Mesenchymal stem cell (in vitro differentiated cells and primary cell): Measurements from ENCODE around the gene GULP1.

Source experiments
- DNase-seq: peaks from one replicate; pipeline ENCODE4 v3.0.0-alpha.2; 2013
- H2AFZ ChIP-seq: one replicate; pipeline ENCODE4 v1.6.1; 2013; ENCODE audit warnings: low read depth, mild to moderate bottlenecking, control low read depth, inconsistent platforms, low read length, moderate library complexity
- H2AK5ac ChIP-seq: 2 replicates; pipeline ENCODE4 v1.6.1; 2013; ENCODE audit warnings: low read length, moderate library complexity, mild to moderate bottlenecking, inconsistent platforms; ENCODE audit not compliant: severe bottlenecking
- H2BK120ac ChIP-seq: one replicate; pipeline ENCODE4 v1.6.1; 2013; ENCODE audit warnings: low read depth, mild to moderate bottlenecking, inconsistent platforms, low read length, moderate library complexity
- H2BK12ac ChIP-seq, 2 experiments: one replicate each; pipeline ENCODE4 v1.6.1; 2013; ENCODE audit warnings: inconsistent platforms in 2 of 2, low read length in 2 of 2, mild to moderate bottlenecking in 2 of 2, moderate library complexity in 2 of 2, control low read depth in 1 of 2
- H2BK15ac ChIP-seq: one replicate; pipeline ENCODE4 v1.6.1; 2013; ENCODE audit warnings: mild to moderate bottlenecking, low read depth, inconsistent platforms; ENCODE audit not compliant: poor library complexity, severe bottlenecking
- H2BK5ac ChIP-seq: 2 replicates; pipeline ENCODE4 v1.6.1; 2013; ENCODE audit warnings: low read depth, mild to moderate bottlenecking, low read length, control low read depth, inconsistent platforms; ENCODE audit not compliant: poor library complexity, severe bottlenecking
- H3K14ac ChIP-seq, 2 experiments: one replicate each; pipeline ENCODE4 v1.6.1; 2013; ENCODE audit warnings: inconsistent platforms in 2 of 2, low read length in 2 of 2, control low read depth in 1 of 2, mild to moderate bottlenecking in 1 of 2, moderate library complexity in 1 of 2
- H3K18ac ChIP-seq, 2 experiments: one replicate each; pipeline ENCODE4 v1.6.1; 2013; ENCODE audit warnings: inconsistent platforms in 2 of 2, low read length in 2 of 2, control low read depth in 1 of 2, low read depth in 1 of 2, mild to moderate bottlenecking in 1 of 2
- H3K23ac ChIP-seq, 2 experiments: one replicate each; pipeline ENCODE4 v1.6.1; 2013; ENCODE audit warnings: inconsistent platforms in 2 of 2, low read length in 2 of 2, mild to moderate bottlenecking in 2 of 2, moderate library complexity in 2 of 2, control low read depth in 1 of 2
- H3K27ac ChIP-seq: 2 replicates; pipeline ENCODE4 v1.5.1; 2013; ENCODE audit warnings: mild to moderate bottlenecking, moderate library complexity, low read length, control low read depth, inconsistent platforms; ENCODE audit not compliant: poor library complexity, severe bottlenecking
- H3K27me3 ChIP-seq, 2 experiments: 2 replicates each; pipeline versions ENCODE4 v1.6.1 to v1.7.0; 2013; ENCODE audit warnings: low read length in 2 of 2, mild to moderate bottlenecking in 2 of 2, moderate library complexity in 2 of 2, control low read depth in 1 of 2, inconsistent platforms in 1 of 2; ENCODE audit not compliant: control insufficient read depth in 1 of 2, insufficient read depth in 1 of 2
- H3K36me3 ChIP-seq, 2 experiments: 2 replicates each; pipeline versions ENCODE4 v1.6.1 to v1.7.0; 2013; ENCODE audit warnings: low read length in 2 of 2, control low read depth in 1 of 2, inconsistent platforms in 1 of 2, low read depth in 1 of 2, mild to moderate bottlenecking in 1 of 2; ENCODE audit not compliant: insufficient read depth in 2 of 2, control insufficient read depth in 1 of 2
- H3K4ac ChIP-seq, 2 experiments: one replicate each; pipeline ENCODE4 v1.6.1; 2013; ENCODE audit warnings: inconsistent platforms in 2 of 2, low read length in 2 of 2, mild to moderate bottlenecking in 2 of 2, moderate library complexity in 2 of 2, control low read depth in 1 of 2, low read depth in 1 of 2
- H3K4me1 ChIP-seq: 2 replicates; pipeline ENCODE4 v1.6.1; 2013; ENCODE audit warnings: low read depth, low read length, control low read depth; ENCODE audit not compliant: control insufficient read depth, insufficient read depth
- H3K4me2 ChIP-seq: 2 replicates; pipeline ENCODE4 v1.6.1; 2013; ENCODE audit warnings: low read length, mild to moderate bottlenecking, inconsistent platforms; ENCODE audit not compliant: poor library complexity, severe bottlenecking
- H3K4me3 ChIP-seq, 2 experiments: 2 replicates each; pipeline versions ENCODE4 v1.5.1 to v1.7.0; 2013; ENCODE audit warnings: low read length in 2 of 2, mild to moderate bottlenecking in 2 of 2, control low read depth in 1 of 2, low read depth in 1 of 2; ENCODE audit not compliant: insufficient read depth in 1 of 2
- H3K79me1 ChIP-seq: replicated peaks from 2 replicates; pipeline ENCODE4 v1.6.1; 2013; ENCODE audit warnings: mild to moderate bottlenecking, control low read depth, low read length, inconsistent platforms; ENCODE audit not compliant: poor library complexity, severe bottlenecking
- H3K9ac ChIP-seq: 2 replicates; pipeline ENCODE4 v1.7.0; 2013; ENCODE audit warnings: mild to moderate bottlenecking, low read length, moderate library complexity
- H3K9me3 ChIP-seq: 2 replicates; pipeline ENCODE4 v1.7.0; 2013; ENCODE audit warnings: mild to moderate bottlenecking, low read length; ENCODE audit not compliant: control insufficient read depth
- H4K8ac ChIP-seq: one replicate; pipeline ENCODE4 v1.6.1; 2013; ENCODE audit warnings: inconsistent platforms, mild to moderate bottlenecking, low read length, moderate library complexity
- H4K91ac ChIP-seq: one replicate; pipeline ENCODE4 v1.6.1; 2013; ENCODE audit warnings: mild to moderate bottlenecking, low read length, inconsistent platforms
- WGBS: methylation state at CpG from one replicate; pipeline ENCODE4 v1.1.7; 2013; ENCODE audit warnings: mixed read lengths; 5-methylcytosine and 5-hydroxymethylcytosine counted together

The GULP1 gene

DNA sequence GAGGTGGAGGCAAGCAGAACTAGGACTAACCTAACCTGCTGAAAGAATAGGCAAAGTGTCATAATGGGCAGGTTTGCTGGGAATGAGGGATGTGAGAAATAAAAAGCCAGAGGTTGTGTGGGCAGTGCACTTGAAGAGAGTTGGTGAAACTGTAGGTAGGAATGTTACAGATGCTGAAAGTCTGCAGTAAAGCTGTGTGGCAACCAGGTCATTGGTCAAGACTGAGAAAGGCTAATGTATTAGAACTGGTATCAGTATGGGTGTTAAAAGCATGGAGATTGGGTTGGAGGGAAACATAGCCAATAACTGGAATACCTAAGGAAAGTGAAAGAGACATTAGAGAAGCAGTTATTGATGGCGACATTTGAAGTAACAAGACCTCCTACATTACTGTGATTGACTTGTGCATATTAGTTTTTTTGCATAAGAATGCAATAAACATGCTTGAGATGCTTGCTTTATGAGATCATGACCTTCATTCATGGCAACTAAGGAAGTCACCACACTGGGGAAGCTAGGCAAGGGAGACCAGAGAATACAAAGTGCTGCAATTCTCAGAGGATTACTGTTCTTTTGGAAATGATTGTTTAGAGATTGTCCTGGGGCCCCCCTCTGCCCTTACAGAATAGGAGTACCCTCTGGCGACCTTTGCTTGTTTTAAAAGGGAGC, 11.8 kb downstream of the GULP1 start:
- Histone ChIP-seq H3K18ac (peak overlapping the region in 1 of 2 experiments; percentile 43), H4K8ac (no peak overlapping the region), H2AK5ac (peak overlapping the region; percentile 54), H3K27ac (peak overlapping the region; percentile 35), H3K4me3 (no peak overlapping the region), H2BK15ac (no peak overlapping the region), H3K9ac (no peak overlapping the region), H3K79me1 (peaks cover 12% of the 10 kb centered on the region), H3K14ac (no peak overlapping the region), H2BK5ac (no peak overlapping the region), H2BK120ac (no peak overlapping the region), H2BK12ac (no peak overlapping the region), H3K4ac (no peak overlapping the region), H3K4me2 (no peak overlapping the region), H3K27me3 (no peaks in the 10 kb centered on the region), H2AFZ (no peak overlapping the region), H4K91ac (no peak overlapping the region), H3K36me3 (no peaks in the 10 kb centered on the region), H3K9me3 (no peaks in the 10 kb centered on the region), H3K23ac (no peak overlapping the region), H3K4me1 (no peaks in the 10 kb centered on the region)
- DNase-seq: peak; percentile 41
- 30% methylated on average over 2 of the region's 2 CpGs for WGBS

DNA sequence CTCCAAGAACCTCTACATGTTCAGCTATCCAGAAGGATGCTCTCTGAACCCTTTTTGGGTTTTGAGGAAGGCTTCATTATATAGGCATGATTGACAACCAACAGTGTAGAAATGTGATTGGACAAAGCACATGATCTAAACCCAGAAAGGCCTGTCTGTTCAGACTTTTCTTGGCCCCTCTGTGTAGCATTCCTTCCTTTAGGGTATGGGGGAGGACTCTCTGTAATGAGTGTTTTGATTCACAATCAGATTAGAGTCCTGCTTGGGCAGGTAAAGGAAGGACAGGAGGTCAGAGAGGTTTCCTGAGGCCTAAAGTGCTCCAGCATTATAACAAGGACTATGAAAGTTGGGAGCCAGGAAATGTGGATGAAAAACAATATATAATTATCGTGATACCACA, 13.6 kb downstream of the GULP1 start:
- WGBS: no CpG with 5 or more reads among the region's 1 CpG
- no peak overlapping the region for H3K4me3 ChIP-seq
- no peak overlapping the region for H4K91ac ChIP-seq
- peak overlapping the region; percentile 23 for H2AK5ac ChIP-seq
- H3K79me1 ChIP-seq: peaks cover 12% of the 10 kb centered on the region
- H3K18ac ChIP-seq: no peak overlapping the region
- H3K27ac ChIP-seq: no peak overlapping the region
- no peak overlapping the region for H2BK15ac ChIP-seq
- H3K23ac ChIP-seq: no peak overlapping the region
- no peak overlapping the region for H2BK12ac ChIP-seq
- no peaks in the 10 kb centered on the region for H3K36me3 ChIP-seq
- H3K14ac ChIP-seq: no peak overlapping the region
- no peak overlapping the region for H2BK5ac ChIP-seq
- no peak overlapping the region for H4K8ac ChIP-seq
- no peaks in the 10 kb centered on the region for H3K9me3 ChIP-seq
- H3K4me1 ChIP-seq: no peaks in the 10 kb centered on the region
- no peak overlapping the region for H2AFZ ChIP-seq
- H2BK120ac ChIP-seq: no peak overlapping the region
- H3K9ac ChIP-seq: no peak overlapping the region
- H3K4ac ChIP-seq: no peak overlapping the region
- DNase-seq: no peak
- H3K27me3 ChIP-seq: no peaks in the 10 kb centered on the region
- H3K4me2 ChIP-seq: no peak overlapping the region

DNA sequence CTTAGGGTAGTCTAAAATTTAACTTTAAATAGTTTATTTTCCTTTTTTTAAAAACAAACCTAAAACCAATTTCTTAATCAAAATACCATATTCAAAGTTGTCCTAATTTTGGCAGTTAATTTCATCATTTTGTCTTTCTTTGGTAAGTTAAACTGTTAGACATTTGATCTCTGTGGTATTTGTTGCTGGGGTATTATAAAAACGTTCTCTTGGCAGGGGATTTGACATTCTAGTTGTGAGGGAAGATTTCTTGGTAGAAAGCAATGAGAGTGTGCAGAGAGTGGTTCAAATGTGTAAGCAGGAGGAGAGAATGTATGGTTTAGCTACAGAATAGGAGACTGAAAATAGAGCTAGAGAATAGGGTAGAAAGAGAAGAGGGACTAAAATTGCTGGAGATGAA, 14.6 kb downstream of the GULP1 start:
- WGBS: 68% methylated on average over 1 of the region's 1 CpG

GRCh38 chr2:188307850-188308283, 16.2 kb downstream of the GULP1 start:
- H3K18ac ChIP-seq: no peak overlapping the region
- no peak overlapping the region for H2AFZ ChIP-seq
- no peak overlapping the region for H2BK120ac ChIP-seq
- WGBS: 100% methylated on average over 1 of the region's 2 CpGs
- no peak overlapping the region for H3K4ac ChIP-seq
- H2BK15ac ChIP-seq: no peak overlapping the region
- H3K4me1 ChIP-seq: no peaks in the 10 kb centered on the region
- H3K4me3 ChIP-seq: no peak overlapping the region
- no peaks in the 10 kb centered on the region for H3K9me3 ChIP-seq
- no peak overlapping the region for H3K27ac ChIP-seq
- H4K91ac ChIP-seq: no peak overlapping the region
- H3K14ac ChIP-seq: no peak overlapping the region
- H3K23ac ChIP-seq: no peak overlapping the region
- no peak overlapping the region for H3K4me2 ChIP-seq
- H3K36me3 ChIP-seq: no peaks in the 10 kb centered on the region
- peaks cover 10% of the 10 kb centered on the region for H3K79me1 ChIP-seq
- no peaks in the 10 kb centered on the region for H3K27me3 ChIP-seq
- H4K8ac ChIP-seq: no peak overlapping the region
- H2AK5ac ChIP-seq: no peak overlapping the region
- H3K9ac ChIP-seq: no peak overlapping the region
- no peak overlapping the region for H2BK12ac ChIP-seq
- H2BK5ac ChIP-seq: no peak overlapping the region
- no peak for DNase-seq

More for the DNA sequence above, 14.6 kb downstream of the GULP1 start:
- H3K14ac ChIP-seq: no peak overlapping the region
- no peak overlapping the region for H2AK5ac ChIP-seq
- no peaks in the 10 kb centered on the region for H3K9me3 ChIP-seq
- peaks cover 10% of the 10 kb centered on the region for H3K79me1 ChIP-seq
- no peak overlapping the region for H3K4me3 ChIP-seq
- H3K27me3 ChIP-seq: no peaks in the 10 kb centered on the region
- no peak overlapping the region for H3K4me2 ChIP-seq
- H2BK5ac ChIP-seq: no peak overlapping the region
- no peak overlapping the region for H2BK120ac ChIP-seq
- no peak overlapping the region for H3K23ac ChIP-seq
- H2BK12ac ChIP-seq: no peak overlapping the region
- no peak overlapping the region for H4K8ac ChIP-seq
- no peak overlapping the region for H2AFZ ChIP-seq
- H4K91ac ChIP-seq: no peak overlapping the region
- no peak overlapping the region for H3K4ac ChIP-seq
- no peak for DNase-seq
- no peaks in the 10 kb centered on the region for H3K4me1 ChIP-seq
- H2BK15ac ChIP-seq: no peak overlapping the region
- no peak overlapping the region for H3K9ac ChIP-seq
- H3K36me3 ChIP-seq: no peaks in the 10 kb centered on the region
- no peak overlapping the region for H3K18ac ChIP-seq
- no peak overlapping the region for H3K27ac ChIP-seq
